MM.1S (cell line): ENCODE measurements around the gene DIP2C.

Experiments
- DNase-seq: peaks from one replicate; pipeline ENCODE4 v3.0.0-alpha.2; 2015
- H2AFZ ChIP-seq: fragments of 300-600 bp; sonication (generic); 2 replicates; pipeline ENCODE4 v1.6.0; 2016; ENCODE audit warnings: antibody characterized with exemption, low read length
- H3F3A ChIP-seq: fragments of 300-600 bp; sonication (generic); 2 replicates; pipeline ENCODE4 v1.6.1; 2016; ENCODE audit warnings: mild to moderate bottlenecking, antibody characterized with exemption, low read length, moderate library complexity, mixed read lengths; ENCODE audit not compliant: insufficient read depth
- H3K27ac ChIP-seq: fragments of 300-600 bp; sonication (generic); 2 replicates; pipeline ENCODE4 v1.5.1; 2016; ENCODE audit warnings: mild to moderate bottlenecking, low read length
- H3K27me3 ChIP-seq: fragments of 300-600 bp; sonication (generic); replicated peaks from 2 replicates; pipeline ENCODE4 v1.6.0; 2016; ENCODE audit warnings: low read length; ENCODE audit not compliant: insufficient read depth
- H3K36me3 ChIP-seq: fragments of 300-600 bp; sonication (generic); replicated peaks from 2 replicates; pipeline ENCODE4 v1.6.1; 2016; ENCODE audit warnings: mild to moderate bottlenecking, low read length, mixed read lengths; ENCODE audit not compliant: insufficient read depth
- H3K4me1 ChIP-seq: fragments of 300-600 bp; sonication (generic); 2 replicates; pipeline ENCODE4 v1.6.1; 2016; ENCODE audit warnings: low read length, mixed read lengths
- H3K4me2 ChIP-seq: fragments of 300-600 bp; sonication (generic); 2 replicates; pipeline ENCODE4 v1.6.0; 2016; ENCODE audit warnings: low read depth, low read length
- H3K4me3 ChIP-seq: fragments of 300-600 bp; sonication (generic); 2 replicates; pipeline ENCODE4 v1.5.1; 2016; ENCODE audit warnings: low read length, mixed read lengths
- H3K79me2 ChIP-seq: fragments of 300-600 bp; sonication (generic); 2 replicates; pipeline ENCODE4 v1.6.1; 2016; ENCODE audit warnings: mixed run types, low read length, mixed read lengths
- H3K9ac ChIP-seq: fragments of 300-600 bp; sonication (generic); 2 replicates; pipeline ENCODE4 v1.6.1; 2016; ENCODE audit warnings: low read length, mixed read lengths
- H3K9me2 ChIP-seq: fragments of 300-600 bp; sonication (generic); replicated peaks from 2 replicates; pipeline ENCODE4 v1.6.1; 2016; ENCODE audit warnings: mild to moderate bottlenecking, low read length, mixed read lengths; ENCODE audit not compliant: insufficient read depth
- H3K9me3 ChIP-seq: fragments of 300-600 bp; sonication (generic); replicated peaks from 2 replicates; pipeline ENCODE4 v1.6.1; 2016; ENCODE audit warnings: mild to moderate bottlenecking, low read length, mixed read lengths; ENCODE audit not compliant: insufficient read depth
- H4K20me1 ChIP-seq: fragments of 300-600 bp; sonication (generic); 2 replicates; pipeline ENCODE4 v1.6.1; 2016; ENCODE audit warnings: mild to moderate bottlenecking, low read length, moderate library complexity, mixed read lengths; ENCODE audit not compliant: insufficient read depth
- EZH2 ChIP-seq: fragments of 300-600 bp; sonication (generic); optimal IDR thresholded peaks from 2 replicates; pipeline ENCODE3; 2017; ENCODE audit warnings: low read depth, mild to moderate bottlenecking, antibody characterized with exemption, low read length, mixed read lengths
- EZH2phosphoT487 ChIP-seq: fragments of 300-600 bp; sonication (generic); IDR thresholded peaks from 2 replicates; pipeline ENCODE4 v1.6.1; 2018; ENCODE audit warnings: antibody characterized with exemption, low read length
- TF ChIP-seq, protein P1 (sequence below): fragments of 300-600 bp; sonication (generic); IDR thresholded peaks from 2 replicates; pipeline ENCODE4 v1.5.1; 2016; ENCODE audit warnings: antibody characterized with exemption, low read length, mixed read lengths

Gene DIP2C

GRCh38 chr10:682931-683447 is 6.5 kb downstream of the DIP2C start:
- Histone ChIP-seq H3K27ac (no peak overlapping the region), H4K20me1 (no peaks in the 10 kb centered on the region), H3K27me3 (no peaks in the 10 kb centered on the region), H3F3A (no peaks in the 10 kb centered on the region), H3K9ac (no peak overlapping the region), H3K9me3 (no peaks in the 10 kb centered on the region), H3K4me2 (no peak overlapping the region), H3K79me2 (no peaks in the 10 kb centered on the region), H2AFZ (no peak overlapping the region), H3K4me1 (no peaks in the 10 kb centered on the region), H3K36me3 (no peaks in the 10 kb centered on the region), H3K4me3 (no peak overlapping the region), H3K9me2 (no peaks in the 10 kb centered on the region)
- DNase-seq: no peak
- no peak for TF ChIP-seq EZH2
- TF ChIP-seq, protein P1, sequence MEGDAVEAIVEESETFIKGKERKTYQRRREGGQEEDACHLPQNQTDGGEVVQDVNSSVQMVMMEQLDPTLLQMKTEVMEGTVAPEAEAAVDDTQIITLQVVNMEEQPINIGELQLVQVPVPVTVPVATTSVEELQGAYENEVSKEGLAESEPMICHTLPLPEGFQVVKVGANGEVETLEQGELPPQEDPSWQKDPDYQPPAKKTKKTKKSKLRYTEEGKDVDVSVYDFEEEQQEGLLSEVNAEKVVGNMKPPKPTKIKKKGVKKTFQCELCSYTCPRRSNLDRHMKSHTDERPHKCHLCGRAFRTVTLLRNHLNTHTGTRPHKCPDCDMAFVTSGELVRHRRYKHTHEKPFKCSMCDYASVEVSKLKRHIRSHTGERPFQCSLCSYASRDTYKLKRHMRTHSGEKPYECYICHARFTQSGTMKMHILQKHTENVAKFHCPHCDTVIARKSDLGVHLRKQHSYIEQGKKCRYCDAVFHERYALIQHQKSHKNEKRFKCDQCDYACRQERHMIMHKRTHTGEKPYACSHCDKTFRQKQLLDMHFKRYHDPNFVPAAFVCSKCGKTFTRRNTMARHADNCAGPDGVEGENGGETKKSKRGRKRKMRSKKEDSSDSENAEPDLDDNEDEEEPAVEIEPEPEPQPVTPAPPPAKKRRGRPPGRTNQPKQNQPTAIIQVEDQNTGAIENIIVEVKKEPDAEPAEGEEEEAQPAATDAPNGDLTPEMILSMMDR: no peak
- TF ChIP-seq EZH2phosphoT487: no peak

- Histone ChIP-seq H3F3A (no peaks in the 10 kb centered on the region), H3K9ac (no peak overlapping the region), H3K4me2 (no peak overlapping the region), H2AFZ (no peak overlapping the region), H3K9me2 (no peaks in the 10 kb centered on the region), H3K79me2 (no peaks in the 10 kb centered on the region), H4K20me1 (no peaks in the 10 kb centered on the region), H3K27me3 (no peaks in the 10 kb centered on the region), H3K4me1 (no peaks in the 10 kb centered on the region), H3K4me3 (no peak overlapping the region), H3K9me3 (no peaks in the 10 kb centered on the region), H3K36me3 (no peaks in the 10 kb centered on the region), H3K27ac (no peak overlapping the region)
- no peak for DNase-seq
- TF ChIP-seq, protein P1: no peak
These were observed 7.7 kb downstream of the DIP2C start for GRCh38 chr10:681670-682318.

DNA sequence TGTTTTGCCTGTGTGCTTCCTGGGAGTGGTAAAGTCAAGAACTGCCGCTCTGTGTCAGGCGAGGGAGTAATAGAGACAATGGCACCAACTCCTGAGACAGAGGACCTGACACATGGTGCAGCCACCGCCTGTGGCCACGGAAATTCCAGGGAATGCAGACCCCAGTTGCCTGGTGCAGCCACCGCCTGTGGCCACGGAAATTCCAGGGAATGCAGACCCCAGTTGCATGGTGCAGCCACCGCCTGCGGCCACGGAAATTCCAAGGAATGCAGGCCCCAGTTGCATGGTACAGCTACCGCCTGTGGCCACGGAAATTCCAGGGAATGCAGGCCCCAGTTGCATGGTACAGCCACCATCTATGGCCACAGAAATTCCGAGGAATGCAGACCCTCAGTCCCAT is 8.7 kb downstream of the DIP2C start:
- H3F3A ChIP-seq: no peaks in the 10 kb centered on the region
- H3K36me3 ChIP-seq: no peaks in the 10 kb centered on the region
- no peaks in the 10 kb centered on the region for H3K4me1 ChIP-seq
- no peak overlapping the region for H2AFZ ChIP-seq
- H3K9ac ChIP-seq: no peak overlapping the region
- no peaks in the 10 kb centered on the region for H3K9me3 ChIP-seq
- H4K20me1 ChIP-seq: no peaks in the 10 kb centered on the region
- no peaks in the 10 kb centered on the region for H3K9me2 ChIP-seq
- no peak for DNase-seq
- H3K4me3 ChIP-seq: no peak overlapping the region
- no peak overlapping the region for H3K27ac ChIP-seq
- no peaks in the 10 kb centered on the region for H3K27me3 ChIP-seq
- TF ChIP-seq EZH2 (no peak), EZH2phosphoT487 (no peak)
- TF ChIP-seq, protein P1: no peak
- H3K4me2 ChIP-seq: no peak overlapping the region
- H3K79me2 ChIP-seq: no peaks in the 10 kb centered on the region
